ENCODE data around the gene SH3YL1.

Gene SH3YL1

GRCh38 chr2:249538-250042 lies 14.2 kb downstream of the SH3YL1 start:
- H3K4me1 ChIP-seq: no peaks in the 10 kb centered on the region
- H3K27ac ChIP-seq: no peak overlapping the region
- no peak overlapping the region for H3K4me3 ChIP-seq (ENCODE audit: low read depth, low read length)
- H3K9ac ChIP-seq: no peak overlapping the region
- TF ChIP-seq CTCF (IDR thresholded peaks at IDR 0.05): no peak
- H3K36me3 ChIP-seq (ENCODE audit: control insufficient read depth, insufficient read depth, low read length): no peaks in the 10 kb centered on the region
- no peaks in the 10 kb centered on the region for H3K9me3 ChIP-seq (ENCODE audit: control insufficient read depth, low read length)
- no peaks in the 10 kb centered on the region for H3K27me3 ChIP-seq (ENCODE audit: control insufficient read depth, insufficient read depth, low read length)
- H3K4me2 ChIP-seq (ENCODE audit: low read length): no peak overlapping the region
- no peak overlapping the region for H2AFZ ChIP-seq
- H3K79me2 ChIP-seq: no peaks in the 10 kb centered on the region

- Histone ChIP-seq H3K9me3 (ENCODE audit: control insufficient read depth, low read length) (no peaks in the 10 kb centered on the region), H3K4me3 (ENCODE audit: low read depth, low read length) (no peak overlapping the region), H3K4me2 (ENCODE audit: low read length) (no peak overlapping the region), H3K9ac (no peak overlapping the region), H2AFZ (no peak overlapping the region), H3K27me3 (ENCODE audit: control insufficient read depth, insufficient read depth, low read length) (no peaks in the 10 kb centered on the region), H3K36me3 (ENCODE audit: control insufficient read depth, insufficient read depth, low read length) (no peaks in the 10 kb centered on the region), H3K79me2 (no peaks in the 10 kb centered on the region), H3K27ac (no peak overlapping the region), H3K4me1 (no peaks in the 10 kb centered on the region)
- TF ChIP-seq CTCF (IDR thresholded peaks at IDR 0.05): no peak
Measured at GRCh38 chr2:248724-249123, 15.1 kb downstream of the SH3YL1 start.

GRCh38 chr2:246489-247144 lies 17.2 kb downstream of the SH3YL1 start:
- Histone ChIP-seq H3K4me2 (ENCODE audit: low read length) (no peak overlapping the region), H3K36me3 (ENCODE audit: control insufficient read depth, insufficient read depth, low read length) (no peaks in the 10 kb centered on the region), H3K9ac (no peak overlapping the region), H3K9me3 (ENCODE audit: control insufficient read depth, low read length) (no peaks in the 10 kb centered on the region), H3K4me1 (no peaks in the 10 kb centered on the region), H3K27me3 (ENCODE audit: control insufficient read depth, insufficient read depth, low read length) (no peaks in the 10 kb centered on the region), H3K79me2 (no peaks in the 10 kb centered on the region), H3K4me3 (ENCODE audit: low read depth, low read length) (no peak overlapping the region), H2AFZ (no peak overlapping the region), H3K27ac (no peak overlapping the region)
- TF ChIP-seq CTCF (IDR thresholded peaks at IDR 0.05): peak; percentile 61

GRCh38 chr2:244547-244946 lies 19.3 kb downstream of the SH3YL1 start:
- no peaks in the 10 kb centered on the region for H3K27me3 ChIP-seq (ENCODE audit: control insufficient read depth, insufficient read depth, low read length)

More at GRCh38 chr2:244547-244946, 19.3 kb downstream of the SH3YL1 start:
- Histone ChIP-seq H3K4me2 (ENCODE audit: low read length) (no peak overlapping the region), H3K9ac (no peak overlapping the region), H3K36me3 (ENCODE audit: control insufficient read depth, insufficient read depth, low read length) (no peaks in the 10 kb centered on the region), H2AFZ (no peak overlapping the region), H3K4me3 (ENCODE audit: low read depth, low read length) (no peak overlapping the region), H3K79me2 (no peaks in the 10 kb centered on the region), H3K4me1 (no peaks in the 10 kb centered on the region), H3K9me3 (ENCODE audit: control insufficient read depth, low read length) (no peaks in the 10 kb centered on the region), H3K27ac (no peak overlapping the region)
- no peak for TF ChIP-seq CTCF (IDR thresholded peaks at IDR 0.05)

Measured in parathyroid adenoma (tissue), 2 donors.